ENCODE measurements around the gene ARID1B. TPM values are rescaled to one million over a fixed set of nuclear protein-coding genes. Genes with fewer than 3 reads are reported as not detected.
A peak's percentile ranks its signal among the peaks of the same experiment; 100 is the strongest.

The ARID1B gene
- total and polyA plus RNA-seq, 10 of the 15 experiments (the other 5 are each of a cell fraction or from before 2014, with no cell fraction given), result 24.7 to 133 (median 54.6) TPM

DNA sequence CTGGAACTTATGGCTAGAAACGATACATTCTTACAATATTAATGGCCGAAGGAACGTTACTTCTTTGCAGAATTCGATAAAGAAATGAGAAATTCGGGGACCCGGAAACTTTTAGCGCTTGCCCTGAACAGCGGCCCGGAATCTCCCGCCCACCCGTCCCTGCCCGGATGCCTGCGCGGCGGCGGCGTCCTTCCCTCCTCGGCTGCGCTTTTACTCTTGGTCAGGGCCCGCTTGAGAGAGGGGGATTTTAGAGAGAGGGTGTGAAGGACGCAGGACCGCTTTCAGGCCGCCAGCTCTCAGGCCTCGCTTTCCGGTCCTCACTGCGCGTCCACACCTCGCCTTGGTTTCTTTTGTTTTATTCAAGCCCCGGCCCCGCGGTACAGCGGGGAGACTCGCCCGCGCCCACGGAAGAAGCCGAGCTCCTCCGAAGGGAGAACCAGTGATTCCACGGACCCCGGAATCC is 243.7 kb downstream of the ARID1B start (continued):
- TF ChIP-seq, protein P1, sequence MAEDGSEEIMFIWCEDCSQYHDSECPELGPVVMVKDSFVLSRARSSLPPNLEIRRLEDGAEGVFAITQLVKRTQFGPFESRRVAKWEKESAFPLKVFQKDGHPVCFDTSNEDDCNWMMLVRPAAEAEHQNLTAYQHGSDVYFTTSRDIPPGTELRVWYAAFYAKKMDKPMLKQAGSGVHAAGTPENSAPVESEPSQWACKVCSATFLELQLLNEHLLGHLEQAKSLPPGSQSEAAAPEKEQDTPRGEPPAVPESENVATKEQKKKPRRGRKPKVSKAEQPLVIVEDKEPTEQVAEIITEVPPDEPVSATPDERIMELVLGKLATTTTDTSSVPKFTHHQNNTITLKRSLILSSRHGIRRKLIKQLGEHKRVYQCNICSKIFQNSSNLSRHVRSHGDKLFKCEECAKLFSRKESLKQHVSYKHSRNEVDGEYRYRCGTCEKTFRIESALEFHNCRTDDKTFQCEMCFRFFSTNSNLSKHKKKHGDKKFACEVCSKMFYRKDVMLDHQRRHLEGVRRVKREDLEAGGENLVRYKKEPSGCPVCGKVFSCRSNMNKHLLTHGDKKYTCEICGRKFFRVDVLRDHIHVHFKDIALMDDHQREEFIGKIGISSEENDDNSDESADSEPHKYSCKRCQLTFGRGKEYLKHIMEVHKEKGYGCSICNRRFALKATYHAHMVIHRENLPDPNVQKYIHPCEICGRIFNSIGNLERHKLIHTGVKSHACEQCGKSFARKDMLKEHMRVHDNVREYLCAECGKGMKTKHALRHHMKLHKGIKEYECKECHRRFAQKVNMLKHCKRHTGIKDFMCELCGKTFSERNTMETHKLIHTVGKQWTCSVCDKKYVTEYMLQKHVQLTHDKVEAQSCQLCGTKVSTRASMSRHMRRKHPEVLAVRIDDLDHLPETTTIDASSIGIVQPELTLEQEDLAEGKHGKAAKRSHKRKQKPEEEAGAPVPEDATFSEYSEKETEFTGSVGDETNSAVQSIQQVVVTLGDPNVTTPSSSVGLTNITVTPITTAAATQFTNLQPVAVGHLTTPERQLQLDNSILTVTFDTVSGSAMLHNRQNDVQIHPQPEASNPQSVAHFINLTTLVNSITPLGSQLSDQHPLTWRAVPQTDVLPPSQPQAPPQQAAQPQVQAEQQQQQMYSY (CRISPR knock-in tag; IDR thresholded peaks at IDR 0.05), result no peak
- TF ChIP-seq ZBTB11 (CRISPR knock-in tag; IDR thresholded peaks at IDR 0.05) (no peak), POLR2AphosphoS5 (IDR thresholded peaks at IDR 0.05; ENCODE audit: low read length) (no peak), DPF2 (IDR thresholded peaks at IDR 0.05) (no peak), MTA3 (IDR thresholded peaks at IDR 0.05; ENCODE audit: borderline replicate concordance, low read length) (peak; percentile 16; the same call in 1 of the 2 replicates), CHD1 (IDR thresholded peaks at IDR 0.05; ENCODE audit: low read depth, low read length) (0 out of 2 replicates have a peak, but pooled peaks have one; percentile 83), RELB (IDR thresholded peaks at IDR 0.05; ENCODE audit: low read depth) (peak; percentile 76), MTA2 (IDR thresholded peaks at IDR 0.05; ENCODE audit: low read depth) (0 out of 2 replicates have a peak, but pooled peaks have one; percentile 24), ZNF207 (IDR thresholded peaks at IDR 0.05; ENCODE audit: borderline replicate concordance) (no peak), HDGF (IDR thresholded peaks at IDR 0.05) (peak; percentile 79; the same call in 1 of the 2 replicates), RCOR1 (conservative IDR thresholded peaks at IDR 0.05; ENCODE audit: low read depth, low read length) (no peak), IRF4 (IDR thresholded peaks at IDR 0.05; ENCODE audit: low read depth, low read length) (no peak), BRCA1 (IDR thresholded peaks at IDR 0.05; ENCODE audit: low read depth, low read length) (no peak), NR2C1 (IDR thresholded peaks at IDR 0.05) (peak; percentile 74)
- TF ChIP-seq, protein P2, sequence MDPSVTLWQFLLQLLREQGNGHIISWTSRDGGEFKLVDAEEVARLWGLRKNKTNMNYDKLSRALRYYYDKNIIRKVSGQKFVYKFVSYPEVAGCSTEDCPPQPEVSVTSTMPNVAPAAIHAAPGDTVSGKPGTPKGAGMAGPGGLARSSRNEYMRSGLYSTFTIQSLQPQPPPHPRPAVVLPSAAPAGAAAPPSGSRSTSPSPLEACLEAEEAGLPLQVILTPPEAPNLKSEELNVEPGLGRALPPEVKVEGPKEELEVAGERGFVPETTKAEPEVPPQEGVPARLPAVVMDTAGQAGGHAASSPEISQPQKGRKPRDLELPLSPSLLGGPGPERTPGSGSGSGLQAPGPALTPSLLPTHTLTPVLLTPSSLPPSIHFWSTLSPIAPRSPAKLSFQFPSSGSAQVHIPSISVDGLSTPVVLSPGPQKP (IDR thresholded peaks at IDR 0.05; ENCODE audit: low read depth, low read length), result no peak
- TF ChIP-seq, protein P3, sequence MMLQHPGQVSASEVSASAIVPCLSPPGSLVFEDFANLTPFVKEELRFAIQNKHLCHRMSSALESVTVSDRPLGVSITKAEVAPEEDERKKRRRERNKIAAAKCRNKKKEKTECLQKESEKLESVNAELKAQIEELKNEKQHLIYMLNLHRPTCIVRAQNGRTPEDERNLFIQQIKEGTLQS (IDR thresholded peaks at IDR 0.05; ENCODE audit: borderline replicate concordance, extremely low read depth, low read depth, low read length), result no peak

All from GM12878 (cell line).